ENCODE data around the gene RANBP9.

RANBP9 gene

GRCh38 chr6:13676551-13677156 lies 35.0 kb downstream of the RANBP9 start:
- no peak for DNase-seq

DNA sequence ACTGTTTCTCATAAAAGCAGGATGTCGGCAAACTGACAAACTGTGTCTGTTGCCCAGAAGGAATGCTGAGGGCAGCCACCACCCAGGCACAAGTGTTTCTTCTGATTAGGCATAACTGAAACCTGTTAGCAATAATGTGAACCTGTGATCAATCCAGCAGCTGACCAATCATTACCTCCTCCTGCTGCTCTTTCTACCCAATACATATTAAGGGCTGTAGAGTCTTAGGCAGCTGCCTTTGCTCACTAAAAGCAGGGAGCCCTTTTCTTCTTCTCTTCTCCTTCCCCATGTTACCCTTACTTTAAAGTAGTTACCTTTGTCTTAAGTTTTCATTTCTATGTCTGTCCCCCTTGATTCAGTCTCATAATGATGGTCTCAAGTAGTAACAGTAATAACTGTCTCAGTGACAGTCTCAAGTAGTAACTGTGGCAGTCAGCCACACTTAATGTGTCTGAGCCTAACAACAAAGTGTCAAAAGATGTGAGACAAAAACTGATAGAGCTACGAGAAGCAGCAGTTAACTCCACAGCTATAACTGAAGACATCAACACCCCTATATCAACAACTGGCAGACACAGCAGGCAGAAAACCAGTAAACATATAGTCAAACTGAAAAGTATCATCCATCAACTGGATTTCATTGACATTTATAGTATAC lies 37.0 kb downstream of the RANBP9 start:
- DNase-seq = no peak

GRCh38 chr6:13673825-13674444 lies 37.7 kb downstream of the RANBP9 start:
- peak; percentile 46 for DNase-seq

DNA sequence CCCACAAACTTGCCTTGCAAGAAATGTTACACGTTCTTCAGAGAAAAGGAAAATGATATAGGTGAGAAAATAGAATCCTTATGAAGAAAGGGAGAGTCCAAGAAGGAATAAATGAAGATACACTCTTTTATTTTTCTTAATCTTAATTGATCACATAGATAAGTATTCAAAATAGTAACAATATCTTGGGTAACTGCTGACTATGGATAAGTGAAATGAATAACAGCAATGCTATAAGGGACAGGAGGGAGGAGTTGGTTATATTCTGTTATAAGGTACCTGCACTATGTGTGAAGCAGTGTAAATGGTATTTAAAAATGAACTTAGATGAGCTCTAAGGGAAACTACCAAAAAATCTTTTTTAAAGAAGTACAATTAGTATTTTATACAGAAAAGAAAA lies 38.3 kb downstream of the RANBP9 start:
- DNase-seq = no peak

DNA sequence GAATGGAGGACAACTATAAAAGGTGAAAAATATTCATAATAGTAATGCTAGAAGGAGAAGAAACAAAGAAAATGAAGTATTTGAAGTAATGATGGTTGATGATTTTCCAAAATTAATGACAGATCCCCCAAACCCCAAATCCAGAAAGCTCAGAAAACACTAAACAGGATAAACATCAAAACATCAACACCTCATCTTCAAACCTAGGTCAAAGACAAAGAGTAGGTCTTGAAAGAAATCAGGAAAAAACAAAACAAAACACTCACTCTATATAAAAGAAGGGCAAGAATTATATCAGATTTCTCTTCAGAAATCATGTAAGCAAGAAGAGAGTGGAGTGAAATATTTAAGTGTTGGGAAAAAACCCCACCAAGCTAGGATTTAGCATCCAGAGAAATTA lies 38.7 kb downstream of the RANBP9 start:
- no peak for DNase-seq

DNA sequence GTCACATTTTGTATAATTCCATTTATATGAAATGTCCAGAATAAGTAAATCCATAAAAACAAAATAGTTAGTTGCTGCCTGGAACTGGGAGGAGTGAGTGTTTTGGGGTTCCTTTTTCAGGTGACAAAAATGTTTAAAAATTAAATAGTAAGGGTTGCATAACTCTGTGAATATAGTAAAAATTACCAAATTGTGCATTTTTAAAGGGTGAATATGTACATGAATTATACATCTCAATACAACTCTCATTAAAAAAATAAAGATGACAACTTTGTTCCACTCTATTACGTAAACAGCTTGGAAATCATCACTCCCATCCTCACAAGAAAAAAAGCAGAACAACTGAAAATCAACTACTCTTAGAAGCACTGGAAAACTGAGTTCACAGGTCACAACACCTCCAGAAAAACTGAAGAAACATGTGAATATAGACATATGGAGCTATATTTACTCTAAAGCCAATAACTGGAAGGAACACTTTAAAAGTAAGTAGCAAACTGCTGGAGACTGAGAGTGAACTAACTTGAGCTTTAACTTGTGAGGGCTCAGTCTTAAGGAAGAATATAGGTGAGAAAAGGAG lies 40.0 kb downstream of the RANBP9 start:
- no peak for DNase-seq

- DNase-seq = no peak
These were observed 42.2 kb downstream of the RANBP9 start for GRCh38 chr6:13669476-13669875.

- DNase-seq = no peak
These were observed 43.2 kb downstream of the RANBP9 start for GRCh38 chr6:13668291-13668928.

DNA sequence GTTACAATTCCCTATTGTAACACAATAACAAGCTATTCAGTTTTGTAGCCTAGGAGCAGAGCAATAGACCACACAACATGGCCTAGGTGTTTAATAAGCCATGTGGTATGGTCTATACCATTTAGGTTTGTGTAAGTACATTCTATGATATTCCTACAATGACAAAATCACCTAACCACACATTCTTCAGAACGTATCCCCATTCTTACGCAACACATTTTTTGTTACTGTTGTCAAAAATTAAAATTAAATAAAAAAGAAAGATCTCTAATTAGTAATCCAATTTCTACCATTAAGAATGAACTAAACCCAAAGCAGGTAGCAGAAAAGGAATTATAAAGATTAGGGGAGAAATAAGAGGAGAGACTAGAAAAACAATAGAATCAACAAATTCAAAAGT lies 44.0 kb downstream of the RANBP9 start:
- DNase-seq = no peak

GRCh38 chr6:13666194-13667105 lies 45.2 kb downstream of the RANBP9 start:
- DNase-seq = no peak

DNA sequence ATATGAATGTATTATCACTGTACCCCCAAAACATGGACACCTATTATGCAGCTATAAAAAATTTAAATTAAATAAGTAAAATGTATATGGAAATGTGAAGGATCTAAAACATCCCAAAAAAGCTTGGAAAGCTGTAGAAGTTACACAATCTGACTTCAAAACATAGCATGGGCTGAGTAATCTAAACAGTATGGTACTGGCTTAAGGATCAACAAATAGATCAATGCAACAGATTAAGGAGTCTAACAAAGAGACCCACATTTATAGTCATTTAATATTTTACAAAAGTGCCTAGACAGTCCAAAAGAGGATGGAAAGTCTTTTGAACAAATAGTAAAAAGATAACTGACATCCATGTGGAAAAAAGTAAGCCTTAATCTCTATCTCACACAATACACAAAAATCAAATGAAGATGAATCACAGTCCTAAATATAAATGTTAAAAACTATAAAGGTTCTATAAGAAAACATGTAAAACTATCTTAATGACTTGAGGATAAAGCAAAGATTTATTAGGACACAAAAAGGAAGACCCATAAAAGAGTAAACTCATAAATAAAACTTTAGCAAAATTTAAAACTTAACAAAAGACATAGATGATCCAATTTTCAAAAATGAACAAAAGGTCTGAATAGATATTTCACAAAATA lies 46.8 kb downstream of the RANBP9 start:
- DNase-seq = no peak

GRCh38 chr6:13663986-13664385 lies 47.6 kb downstream of the RANBP9 start:
- no peak for DNase-seq

GRCh38 chr6:13662651-13663334 lies 48.8 kb downstream of the RANBP9 start:
- no peak for DNase-seq

DNA sequence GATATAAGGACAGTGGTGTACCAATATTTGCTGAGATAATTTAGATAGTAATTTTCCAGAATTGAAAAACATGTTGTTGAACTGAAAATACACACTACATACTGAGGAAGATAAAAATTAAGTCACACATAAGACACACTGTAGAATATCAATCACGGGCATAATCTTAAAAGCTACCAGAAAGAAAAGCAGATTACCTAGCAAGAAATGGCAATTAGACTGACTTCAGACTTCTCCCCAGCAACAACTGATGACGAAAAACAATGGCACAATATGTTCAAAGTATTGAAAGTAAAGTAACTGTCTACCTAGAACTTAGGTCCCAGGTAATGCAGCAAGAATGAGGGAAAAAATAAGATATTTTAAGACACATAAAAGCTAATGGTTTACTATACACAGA lies 50.0 kb downstream of the RANBP9 start:
- DNase-seq = no peak

DNA sequence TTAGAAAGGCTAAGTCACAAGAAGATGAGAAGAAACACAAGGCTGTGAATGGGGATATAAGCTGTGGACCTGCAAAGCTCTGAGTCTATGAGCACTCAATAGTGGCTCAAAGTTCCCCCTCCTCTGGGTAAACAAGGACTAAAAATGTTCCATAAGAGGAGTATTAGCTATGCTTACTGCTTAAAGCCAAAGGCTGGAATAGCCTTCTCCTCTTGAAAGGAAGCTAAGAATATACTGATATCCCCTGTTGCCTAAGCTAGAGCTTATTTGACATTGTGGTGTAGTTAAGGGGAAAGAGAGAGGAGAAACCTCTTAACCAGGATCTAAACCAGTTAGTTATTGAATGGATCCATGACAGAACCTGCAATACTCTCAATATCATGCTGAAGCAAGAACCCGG lies 50.7 kb downstream of the RANBP9 start:
- DNase-seq = no peak

- DNase-seq = no peak
These were observed 51.4 kb downstream of the RANBP9 start for GRCh38 chr6:13660273-13660672.

DNA sequence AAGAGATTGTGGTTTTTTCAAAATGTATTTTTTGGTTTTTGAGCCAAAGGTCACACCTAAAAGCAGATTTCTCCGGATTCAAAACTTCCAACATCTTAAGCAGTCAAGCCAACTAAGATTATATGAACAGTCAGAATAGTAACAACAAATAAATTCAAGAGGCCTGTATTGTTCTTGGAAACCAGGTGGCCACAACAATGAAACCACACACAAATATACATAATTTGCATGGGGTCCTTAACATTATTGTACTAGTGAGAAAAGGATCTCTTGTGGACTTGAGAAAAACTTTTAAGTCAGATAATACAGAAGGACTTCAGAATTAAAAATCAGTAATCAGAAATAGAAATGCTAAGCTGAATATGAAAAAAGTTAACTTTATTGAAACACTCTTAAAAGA lies 55.9 kb downstream of the RANBP9 start:
- DNase-seq = no peak

- no peak for DNase-seq
These were observed 57.1 kb downstream of the RANBP9 start for GRCh38 chr6:13654496-13654895.

GRCh38 chr6:13653296-13653695 lies 58.3 kb downstream of the RANBP9 start:
- DNase-seq = no peak

GRCh38 chr6:13649393-13649792 lies 62.2 kb downstream of the RANBP9 start:
- DNase-seq = no peak

- DNase-seq = peak; percentile 95
These were observed 62.8 kb downstream of the RANBP9 start for GRCh38 chr6:13648850-13649249.
